ENCODE data around the gene PPP1R16B.

The PPP1R16B gene

GRCh38 chr20:38805502-38805957 is at the start of gene PPP1R16B:
PPP1R16B (plus strand) TSS chr20:38805697; CDS start chr20:38835926, 30,229 bp downstream.
- peak in 12 of 14 donors; percentile 7 to 73 (median 37) for DNase-seq

GRCh38 chr20:38757145-38757775 is 48.2 kb upstream of the PPP1R16B start:
- DNase-seq = no peak

GRCh38 chr20:38759106-38759505 is 46.4 kb upstream of the PPP1R16B start:
- DNase-seq = peak in 1 of 14 donors; percentile 14

GRCh38 chr20:38760978-38761377 is 44.5 kb upstream of the PPP1R16B start:
- DNase-seq = no peak

- no peak for DNase-seq
These were observed 43.3 kb upstream of the PPP1R16B start for GRCh38 chr20:38762174-38762573.

GRCh38 chr20:38763616-38764015 is 41.9 kb upstream of the PPP1R16B start:
- no peak for DNase-seq

- DNase-seq = no peak
These were observed 40.8 kb upstream of the PPP1R16B start for GRCh38 chr20:38764567-38765318.

GRCh38 chr20:38766071-38766470 is 39.4 kb upstream of the PPP1R16B start:
- DNase-seq = no peak

- DNase-seq = no peak
These were observed 35.9 kb upstream of the PPP1R16B start for GRCh38 chr20:38769376-38770295.

- no peak for DNase-seq
These were observed 35.0 kb upstream of the PPP1R16B start for GRCh38 chr20:38770546-38770945.

GRCh38 chr20:38770970-38771369 is 34.5 kb upstream of the PPP1R16B start:
- DNase-seq = no peak

- DNase-seq = no peak
These were observed 33.9 kb upstream of the PPP1R16B start for GRCh38 chr20:38771621-38772020.

GRCh38 chr20:38774167-38774566 is 31.3 kb upstream of the PPP1R16B start:
- no peak for DNase-seq

GRCh38 chr20:38776363-38776762 is 29.1 kb upstream of the PPP1R16B start:
- no peak for DNase-seq

- DNase-seq = no peak
These were observed 26.0 kb upstream of the PPP1R16B start for GRCh38 chr20:38779247-38780097.

GRCh38 chr20:38782275-38782674 is 23.2 kb upstream of the PPP1R16B start:
- no peak for DNase-seq

- no peak for DNase-seq
These were observed 17.6 kb upstream of the PPP1R16B start for GRCh38 chr20:38787870-38788269.

GRCh38 chr20:38789503-38790199 is 15.8 kb upstream of the PPP1R16B start:
- DNase-seq = no peak

GRCh38 chr20:38790200-38791053 is 15.1 kb upstream of the PPP1R16B start:
- peak in 1 of 14 donors; percentile 3 for DNase-seq

GRCh38 chr20:38791291-38791690 is 14.2 kb upstream of the PPP1R16B start:
- no peak for DNase-seq

All from C1 segment of cervical spinal cord (tissue), 14 donors.